ENCODE measurements around the gene ITK.
"Not testable (repeated sequence)": the region's sequence is repeated elsewhere in the genome, so short reads cannot be mapped to it uniquely, and the experiment has no call there.

Gene ITK

DNA sequence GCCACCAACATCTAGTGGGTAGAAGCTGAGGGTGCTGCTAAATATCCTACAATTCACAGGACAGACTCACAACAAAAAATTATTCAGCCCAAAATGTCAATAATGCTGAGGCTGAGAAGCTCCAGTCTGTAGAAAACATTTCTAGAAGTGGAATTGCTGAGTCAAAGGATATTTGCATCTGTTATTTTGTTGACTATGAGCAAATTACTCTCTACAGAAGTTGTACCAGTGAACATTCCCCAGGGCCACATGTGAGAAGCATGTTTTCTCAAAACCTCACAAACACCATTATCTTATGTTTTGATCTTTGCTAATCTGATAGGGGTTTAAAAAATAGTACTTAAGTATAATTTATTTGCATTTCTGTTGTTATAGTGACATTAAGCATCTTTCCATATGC lies 15.4 kb downstream of the ITK start:
- H3K27ac ChIP-seq (ENCODE audit: low read length) = no peak overlapping the region
- H3K36me3 ChIP-seq (ENCODE audit: control insufficient read depth in 1 of 2, insufficient read depth in 2 of 2, low read length in 2 of 2) = no peaks in the 10 kb centered on the region
- H3K27me3 ChIP-seq (ENCODE audit: low read depth, low read length) = no peaks in the 10 kb centered on the region
- no peaks in the 10 kb centered on the region for H3K9me3 ChIP-seq (ENCODE audit: control insufficient read depth in 1 of 2, low read length in 2 of 2)
- H3K4me3 ChIP-seq (ENCODE audit: low read depth in 1 of 2, low read length in 2 of 2) = no peak overlapping the region
- no peaks in the 10 kb centered on the region for H3K4me1 ChIP-seq (ENCODE audit: control insufficient read depth in 1 of 2, insufficient read depth in 2 of 2, low read length in 2 of 2)

DNA sequence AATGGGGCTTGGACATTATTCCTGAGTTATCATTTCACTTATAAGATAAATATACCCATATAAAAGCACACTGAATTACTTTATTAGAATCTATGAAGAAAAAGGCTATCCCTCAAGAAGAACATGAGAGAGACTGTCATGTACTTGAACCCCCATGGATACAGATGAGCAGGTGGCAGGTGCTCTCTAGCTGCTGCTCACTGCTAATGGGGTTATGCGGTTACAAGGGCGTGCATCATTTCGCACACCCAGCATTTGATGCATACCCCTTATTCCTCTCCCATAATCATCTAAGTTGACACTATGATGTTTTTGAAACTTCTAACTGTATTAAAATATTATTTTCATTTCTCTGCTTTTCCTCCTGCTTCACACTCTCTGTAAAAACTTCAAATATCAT lies 16.4 kb downstream of the ITK start:
- Histone ChIP-seq H3K27ac (ENCODE audit: low read length) (no peak overlapping the region), H3K36me3 (ENCODE audit: control insufficient read depth in 1 of 2, insufficient read depth in 2 of 2, low read length in 2 of 2) (no peaks in the 10 kb centered on the region), H3K9me3 (ENCODE audit: control insufficient read depth in 1 of 2, low read length in 2 of 2) (no peaks in the 10 kb centered on the region), H3K4me3 (ENCODE audit: low read depth in 1 of 2, low read length in 2 of 2) (no peak overlapping the region), H3K4me1 (ENCODE audit: control insufficient read depth in 1 of 2, insufficient read depth in 2 of 2, low read length in 2 of 2) (no peaks in the 10 kb centered on the region), H3K27me3 (ENCODE audit: low read depth, low read length) (no peaks in the 10 kb centered on the region)

DNA sequence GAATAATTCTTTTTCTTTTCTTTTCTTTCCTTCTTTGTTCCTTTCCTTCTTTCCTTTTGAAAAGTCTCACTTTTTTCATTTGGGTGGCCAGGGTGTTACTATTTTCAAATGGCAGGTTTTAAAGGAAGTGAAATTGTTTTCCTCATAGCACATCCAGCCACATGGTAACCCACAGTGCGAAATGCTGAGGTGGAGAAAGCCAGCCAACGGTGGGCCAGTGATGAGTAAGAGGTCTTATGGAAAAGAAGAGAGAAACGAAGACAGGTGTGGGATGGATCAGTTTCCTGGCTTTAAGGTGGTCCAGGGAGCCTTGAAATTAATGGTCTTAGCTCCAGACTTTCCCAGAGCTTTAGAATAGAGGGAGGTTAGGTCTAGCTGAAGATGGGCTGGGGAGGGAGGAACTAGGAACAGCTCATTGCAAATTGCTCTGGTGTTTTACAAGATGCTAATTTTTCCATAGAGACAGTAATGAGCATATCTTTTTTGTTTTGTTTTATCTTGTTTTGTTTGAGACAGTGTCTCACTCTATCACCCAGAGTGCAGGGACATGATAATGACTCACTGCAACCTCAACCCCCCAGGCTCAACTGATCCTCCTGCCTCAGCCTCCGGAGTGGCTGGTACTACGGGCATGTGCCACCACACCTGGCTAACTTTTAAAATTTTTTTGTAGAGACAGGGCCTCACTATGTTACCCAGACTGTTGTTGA lies 17.8 kb downstream of the ITK start:
- Histone ChIP-seq H3K36me3 (ENCODE audit: control insufficient read depth in 1 of 2, insufficient read depth in 2 of 2, low read length in 2 of 2) (no peaks in the 10 kb centered on the region), H3K9me3 (ENCODE audit: control insufficient read depth in 1 of 2, low read length in 2 of 2) (no peaks in the 10 kb centered on the region), H3K27me3 (ENCODE audit: low read depth, low read length) (no peaks in the 10 kb centered on the region), H3K4me3 (ENCODE audit: low read depth in 1 of 2, low read length in 2 of 2) (no peak overlapping the region), H3K27ac (ENCODE audit: low read length) (no peak overlapping the region), H3K4me1 (ENCODE audit: control insufficient read depth in 1 of 2, insufficient read depth in 2 of 2, low read length in 2 of 2) (no peaks in the 10 kb centered on the region)

DNA sequence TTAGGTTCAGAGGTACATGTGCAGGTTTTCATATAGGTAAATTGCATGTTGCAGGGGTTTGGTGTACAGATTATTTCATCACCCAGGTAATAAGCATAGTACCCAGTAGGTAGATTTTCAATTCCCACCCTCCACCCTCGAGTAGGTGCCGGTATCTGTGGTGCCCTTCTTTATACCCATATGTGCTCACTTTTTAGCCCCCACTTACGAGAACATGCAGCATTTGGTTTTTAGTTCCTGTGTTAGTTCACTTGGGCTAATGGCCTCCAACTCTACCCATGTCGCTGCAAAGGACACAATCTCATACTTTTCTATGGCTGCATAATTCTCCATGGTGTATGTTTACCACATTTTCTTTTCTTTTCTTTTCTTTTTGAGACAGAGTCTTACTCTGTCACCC lies 21.2 kb downstream of the ITK start:
- H3K4me3 ChIP-seq (ENCODE audit: low read depth in 1 of 2, low read length in 2 of 2) = no peak overlapping the region
- no peak overlapping the region for H3K27ac ChIP-seq (ENCODE audit: low read length)
- H3K9me3 ChIP-seq (ENCODE audit: control insufficient read depth in 1 of 2, low read length in 2 of 2) = peaks cover 0 to 5% of the 10 kb centered on the region in 2 donors
- no peaks in the 10 kb centered on the region for H3K27me3 ChIP-seq (ENCODE audit: low read depth, low read length)
- H3K36me3 ChIP-seq (ENCODE audit: control insufficient read depth in 1 of 2, insufficient read depth in 2 of 2, low read length in 2 of 2) = no peaks in the 10 kb centered on the region
- no peaks in the 10 kb centered on the region for H3K4me1 ChIP-seq (ENCODE audit: control insufficient read depth in 1 of 2, insufficient read depth in 2 of 2, low read length in 2 of 2)

DNA sequence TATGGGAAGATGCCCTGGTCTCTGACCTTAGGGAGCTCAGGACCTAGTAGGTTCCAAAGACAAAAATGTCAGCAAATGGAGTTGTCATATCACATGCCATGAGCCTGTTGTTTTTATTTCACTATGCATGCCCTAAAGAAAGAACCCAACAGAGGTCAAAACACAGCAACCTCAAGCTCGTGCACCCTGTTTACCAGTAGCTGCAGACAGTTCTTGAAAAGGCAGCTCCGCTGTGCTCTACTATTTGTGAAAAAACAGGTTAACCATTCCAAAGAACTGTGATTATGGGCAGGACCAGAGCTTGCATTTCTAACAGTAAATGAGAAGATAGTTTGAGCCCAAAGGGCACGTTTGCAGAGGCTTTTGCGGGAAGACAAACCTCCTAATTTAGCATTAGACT lies 22.8 kb downstream of the ITK start:
- Histone ChIP-seq H3K4me3 (ENCODE audit: low read depth in 1 of 2, low read length in 2 of 2) (no peak overlapping the region), H3K9me3 (ENCODE audit: control insufficient read depth in 1 of 2, low read length in 2 of 2) (peaks cover 0 to 5% of the 10 kb centered on the region in 2 donors), H3K27ac (ENCODE audit: low read length) (no peak overlapping the region), H3K4me1 (ENCODE audit: control insufficient read depth in 1 of 2, insufficient read depth in 2 of 2, low read length in 2 of 2) (no peaks in the 10 kb centered on the region), H3K36me3 (ENCODE audit: control insufficient read depth in 1 of 2, insufficient read depth in 2 of 2, low read length in 2 of 2) (no peaks in the 10 kb centered on the region), H3K27me3 (ENCODE audit: low read depth, low read length) (no peaks in the 10 kb centered on the region)

DNA sequence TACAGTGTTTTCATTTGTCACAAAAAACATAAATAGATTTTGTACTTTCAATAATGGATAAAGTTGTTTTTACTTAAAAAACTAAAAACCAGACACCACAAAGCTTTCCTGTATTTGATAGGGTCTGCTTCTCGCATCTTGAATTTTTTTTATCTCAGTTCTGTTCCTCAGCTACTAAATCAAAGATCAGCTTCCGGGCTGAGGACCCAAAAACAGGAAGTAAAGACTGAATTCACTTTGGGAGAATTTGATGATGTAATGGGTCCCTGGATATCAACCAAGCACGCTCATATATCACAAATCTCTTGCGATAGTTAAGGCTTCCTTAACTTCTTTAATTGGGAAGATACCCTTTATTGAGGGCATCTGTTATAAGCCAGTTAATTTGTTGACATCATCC lies 24.1 kb downstream of the ITK start:
- Histone ChIP-seq H3K9me3 (ENCODE audit: control insufficient read depth in 1 of 2, low read length in 2 of 2) (peaks cover 0 to 5% of the 10 kb centered on the region in 2 donors), H3K4me1 (ENCODE audit: control insufficient read depth in 1 of 2, insufficient read depth in 2 of 2, low read length in 2 of 2) (no peaks in the 10 kb centered on the region), H3K4me3 (ENCODE audit: low read depth in 1 of 2, low read length in 2 of 2) (no peak overlapping the region), H3K36me3 (ENCODE audit: control insufficient read depth in 1 of 2, insufficient read depth in 2 of 2, low read length in 2 of 2) (no peaks in the 10 kb centered on the region), H3K27me3 (ENCODE audit: low read depth, low read length) (no peaks in the 10 kb centered on the region), H3K27ac (ENCODE audit: low read length) (no peak overlapping the region)

DNA sequence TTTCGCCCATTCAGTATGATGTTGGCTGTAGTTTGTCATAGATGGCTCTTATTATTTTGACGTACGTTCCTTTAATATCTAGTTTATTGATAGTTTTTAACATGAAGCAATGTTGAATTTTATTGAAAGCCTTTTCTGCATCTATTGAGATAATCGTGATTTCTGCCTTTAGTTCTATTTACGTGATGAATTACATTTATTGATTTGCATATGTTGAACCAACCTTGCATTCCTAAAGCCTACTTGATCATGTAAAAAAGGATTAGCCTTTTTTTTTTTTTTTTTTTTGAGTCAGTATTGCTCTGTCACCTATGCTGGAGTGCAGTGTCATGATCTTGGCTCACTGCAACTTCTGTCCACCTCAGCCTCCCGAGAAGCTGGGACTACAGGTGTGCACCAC lies 25.1 kb downstream of the ITK start:
- Histone ChIP-seq H3K27me3 (ENCODE audit: low read depth, low read length) (no peaks in the 10 kb centered on the region), H3K9me3 (ENCODE audit: control insufficient read depth in 1 of 2, low read length in 2 of 2) (peaks cover 0 to 5% of the 10 kb centered on the region in 2 donors), H3K4me3 (ENCODE audit: low read depth in 1 of 2, low read length in 2 of 2) (no peak overlapping the region), H3K4me1 (ENCODE audit: control insufficient read depth in 1 of 2, insufficient read depth in 2 of 2, low read length in 2 of 2) (no peaks in the 10 kb centered on the region), H3K27ac (ENCODE audit: low read length) (no peak overlapping the region), H3K36me3 (ENCODE audit: control insufficient read depth in 1 of 2, insufficient read depth in 2 of 2, low read length in 2 of 2) (no peaks in the 10 kb centered on the region)

DNA sequence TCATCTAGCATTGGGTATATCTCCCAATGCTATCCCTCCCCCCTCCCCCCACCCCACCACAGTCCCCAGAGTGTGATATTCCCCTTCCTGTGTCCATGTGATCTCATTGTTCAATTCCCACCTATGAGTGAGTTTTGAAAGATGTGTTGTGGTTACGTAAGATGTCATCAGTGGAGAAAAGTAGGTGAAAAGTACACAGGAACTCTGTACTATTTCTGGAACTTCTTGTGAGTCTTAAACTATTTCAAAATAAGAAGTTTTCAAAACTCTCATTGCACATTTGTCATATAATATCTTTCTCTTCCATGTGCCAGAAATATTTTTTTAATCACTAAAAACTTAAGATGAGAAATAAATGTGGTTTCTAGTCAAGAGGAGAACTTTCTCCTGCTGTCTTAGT lies 30.0 kb downstream of the ITK start:
- H3K4me1 ChIP-seq (ENCODE audit: control insufficient read depth in 1 of 2, insufficient read depth in 2 of 2, low read length in 2 of 2); H3K4me3 ChIP-seq (ENCODE audit: low read depth in 1 of 2, low read length in 2 of 2); H3K9me3 ChIP-seq (ENCODE audit: control insufficient read depth in 1 of 2, low read length in 2 of 2); H3K27me3 ChIP-seq (ENCODE audit: low read depth, low read length); H3K36me3 ChIP-seq (ENCODE audit: control insufficient read depth in 1 of 2, insufficient read depth in 2 of 2, low read length in 2 of 2); H3K27ac ChIP-seq (ENCODE audit: low read length): not testable (repeated sequence)

DNA sequence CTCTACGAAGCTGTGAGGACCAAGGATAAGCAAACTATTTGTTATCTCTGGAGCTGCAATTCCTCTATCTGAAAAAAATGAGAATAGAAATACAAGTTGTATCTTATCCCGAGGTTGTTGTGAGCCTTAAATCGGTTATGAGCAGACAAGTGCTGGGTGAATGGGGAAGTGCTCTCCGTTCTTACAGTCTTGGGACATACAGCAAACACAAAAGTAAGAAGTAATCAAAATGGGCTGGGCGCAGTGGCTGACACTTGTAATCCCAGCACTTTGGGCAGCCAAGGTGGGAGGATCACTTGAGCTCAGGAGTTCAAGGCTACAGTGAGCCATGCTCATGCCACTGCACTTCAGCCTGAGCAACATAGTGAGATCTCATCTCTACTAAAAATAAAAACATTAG lies 31.7 kb downstream of the ITK start:
- Histone ChIP-seq H3K27ac (ENCODE audit: low read length) (no peak overlapping the region), H3K9me3 (ENCODE audit: control insufficient read depth in 1 of 2, low read length in 2 of 2) (no peaks in the 10 kb centered on the region), H3K4me3 (ENCODE audit: low read depth in 1 of 2, low read length in 2 of 2) (no peak overlapping the region), H3K36me3 (ENCODE audit: control insufficient read depth in 1 of 2, insufficient read depth in 2 of 2, low read length in 2 of 2) (no peaks in the 10 kb centered on the region), H3K27me3 (ENCODE audit: low read depth, low read length) (no peaks in the 10 kb centered on the region), H3K4me1 (ENCODE audit: control insufficient read depth in 1 of 2, insufficient read depth in 2 of 2, low read length in 2 of 2) (no peaks in the 10 kb centered on the region)

DNA sequence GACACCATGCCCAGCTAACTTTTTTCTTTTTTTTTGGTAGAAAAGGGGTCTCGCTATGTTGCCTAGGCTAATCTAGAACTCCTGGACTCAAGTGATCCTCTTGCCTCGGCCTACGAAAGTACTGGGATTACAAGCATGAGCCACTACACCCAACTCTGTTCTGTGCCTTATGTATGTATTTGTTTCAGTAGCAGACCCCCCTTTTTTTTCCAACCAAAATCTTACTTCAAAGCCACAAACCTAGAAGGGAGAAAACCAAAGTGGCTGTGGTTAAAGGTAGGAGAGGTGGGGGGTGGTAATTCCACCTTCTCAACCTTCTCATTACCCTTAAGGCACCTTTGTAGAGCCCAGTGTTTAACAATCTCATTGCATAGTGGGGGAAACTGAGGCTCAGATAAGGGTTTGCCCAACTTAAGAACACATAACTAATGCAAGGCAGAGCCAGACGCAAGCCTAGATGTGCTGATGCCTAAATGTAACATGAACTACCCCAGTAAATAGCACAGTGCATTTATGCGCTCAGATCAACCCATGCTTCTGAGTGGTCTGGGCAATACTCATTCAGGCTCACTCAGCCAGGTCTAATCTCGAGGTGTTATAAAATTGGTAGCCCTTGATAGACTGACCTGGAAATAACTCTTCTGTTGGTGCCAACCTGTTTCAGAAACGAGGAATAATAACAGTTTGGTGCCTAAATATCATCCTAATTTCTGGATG lies 33.0 kb downstream of the ITK start:
- H3K27me3 ChIP-seq (ENCODE audit: low read depth, low read length) = no peaks in the 10 kb centered on the region
- H3K4me1 ChIP-seq (ENCODE audit: control insufficient read depth in 1 of 2, insufficient read depth in 2 of 2, low read length in 2 of 2) = no peaks in the 10 kb centered on the region
- H3K27ac ChIP-seq (ENCODE audit: low read length) = no peak overlapping the region
- no peak overlapping the region for H3K4me3 ChIP-seq (ENCODE audit: low read depth in 1 of 2, low read length in 2 of 2)
- H3K36me3 ChIP-seq (ENCODE audit: control insufficient read depth in 1 of 2, insufficient read depth in 2 of 2, low read length in 2 of 2) = no peaks in the 10 kb centered on the region
- H3K9me3 ChIP-seq (ENCODE audit: control insufficient read depth in 1 of 2, low read length in 2 of 2) = no peaks in the 10 kb centered on the region

DNA sequence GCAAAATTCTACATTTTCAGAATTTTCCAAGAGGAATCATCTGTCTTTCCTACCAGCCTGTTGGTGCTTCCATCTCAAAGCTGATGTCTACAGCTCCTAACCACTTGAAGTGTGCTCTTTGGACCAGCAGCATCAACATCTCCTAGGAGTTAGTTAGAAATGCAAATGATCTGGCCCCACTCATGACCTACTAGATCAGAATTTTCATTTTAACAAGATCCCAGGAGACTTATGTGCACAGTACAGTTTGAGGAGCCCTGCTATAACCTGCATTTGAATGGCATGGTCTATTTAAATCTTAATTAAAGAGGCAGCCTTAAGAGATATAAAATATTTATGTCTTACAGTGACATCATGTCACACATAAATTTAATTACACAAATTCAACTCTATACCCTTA lies 33.8 kb downstream of the ITK start:
- Histone ChIP-seq H3K4me1 (ENCODE audit: control insufficient read depth in 1 of 2, insufficient read depth in 2 of 2, low read length in 2 of 2) (no peaks in the 10 kb centered on the region), H3K27ac (ENCODE audit: low read length) (no peak overlapping the region), H3K36me3 (ENCODE audit: control insufficient read depth in 1 of 2, insufficient read depth in 2 of 2, low read length in 2 of 2) (no peaks in the 10 kb centered on the region), H3K4me3 (ENCODE audit: low read depth in 1 of 2, low read length in 2 of 2) (no peak overlapping the region), H3K27me3 (ENCODE audit: low read depth, low read length) (no peaks in the 10 kb centered on the region), H3K9me3 (ENCODE audit: control insufficient read depth in 1 of 2, low read length in 2 of 2) (no peaks in the 10 kb centered on the region)

Data from muscle layer of duodenum (tissue), 2 donors.